H9 (cell line): ENCODE results near the gene GARNL3. TPM values are rescaled to one million over a fixed set of nuclear protein-coding genes. Genes with fewer than 3 reads are reported as not detected.

Experiments used
- DNase-seq: peaks from one replicate; pipeline ENCODE4 v3.0.0-alpha.2; 2017
- H2AFZ ChIP-seq: one replicate; pipeline ENCODE4 v1.6.1; 2013; ENCODE audit warnings: mild to moderate bottlenecking, low read length, control low read depth, moderate library complexity
- H2AK5ac ChIP-seq: 2 replicates; pipeline ENCODE4 v1.6.1; 2013; ENCODE audit warnings: low read length, control low read depth, mixed read lengths; ENCODE audit not compliant: insufficient read length
- H2BK120ac ChIP-seq: one replicate; pipeline ENCODE4 v1.6.1; 2013; ENCODE audit warnings: low read depth, mild to moderate bottlenecking, low read length, control low read depth, inconsistent platforms; ENCODE audit not compliant: poor library complexity, severe bottlenecking
- H2BK12ac ChIP-seq: 2 replicates; pipeline ENCODE4 v1.6.1; 2013; ENCODE audit warnings: low read length, control low read depth, mixed read lengths, low read depth; ENCODE audit not compliant: insufficient read length
- H2BK15ac ChIP-seq: 2 replicates; pipeline ENCODE4 v1.6.1; 2013; ENCODE audit warnings: low read depth, low read length, control low read depth
- H2BK20ac ChIP-seq: one replicate; pipeline ENCODE4 v1.6.1; 2013; ENCODE audit warnings: low read depth, mild to moderate bottlenecking, low read length, control low read depth, inconsistent platforms; ENCODE audit not compliant: poor library complexity, severe bottlenecking
- H2BK5ac ChIP-seq: 2 replicates; pipeline ENCODE4 v1.6.1; 2013; ENCODE audit warnings: low read length, control low read depth, mixed read lengths; ENCODE audit not compliant: insufficient read length
- H3K14ac ChIP-seq: 2 replicates; pipeline ENCODE4 v1.6.1; 2013; ENCODE audit warnings: low read length, control low read depth; ENCODE audit not compliant: insufficient read depth
- H3K18ac ChIP-seq: 2 replicates; pipeline ENCODE4 v1.6.1; 2013; ENCODE audit warnings: low read depth, mild to moderate bottlenecking, mixed read lengths, low read length, control low read depth; ENCODE audit not compliant: insufficient read length
- H3K23ac ChIP-seq: 2 replicates; pipeline ENCODE4 v1.6.1; 2013; ENCODE audit warnings: low read length, control low read depth, mixed read lengths, low read depth; ENCODE audit not compliant: insufficient read length
- H3K23me2 ChIP-seq: 2 replicates; pipeline ENCODE4 v1.6.1; 2013; ENCODE audit warnings: low read depth, mild to moderate bottlenecking, mixed read lengths, low read length, control low read depth; ENCODE audit not compliant: insufficient read length, poor library complexity, severe bottlenecking
- H3K27ac ChIP-seq: 2 replicates; pipeline ENCODE4 v1.5.1; 2013; ENCODE audit warnings: low read length, control low read depth, mixed read lengths, low read depth; ENCODE audit not compliant: insufficient read length
- H3K27me3 ChIP-seq: 2 replicates; pipeline ENCODE4 v1.6.1; 2013; ENCODE audit warnings: low read length, control low read depth, inconsistent platforms; ENCODE audit not compliant: insufficient read depth
- H3K4ac ChIP-seq: 2 replicates; pipeline ENCODE4 v1.6.1; 2013; ENCODE audit warnings: low read depth, mild to moderate bottlenecking, control low read depth, inconsistent platforms, low read length, moderate library complexity
- H3K4me1 ChIP-seq: 2 replicates; pipeline ENCODE4 v1.6.1; 2013; ENCODE audit warnings: low read length, control low read depth, inconsistent platforms; ENCODE audit not compliant: insufficient read depth
- H3K4me2 ChIP-seq: 2 replicates; pipeline ENCODE4 v1.6.1; 2013; ENCODE audit warnings: low read length, control low read depth, mixed read lengths; ENCODE audit not compliant: insufficient read length, insufficient read depth
- H3K56ac ChIP-seq: 2 replicates; pipeline ENCODE4 v1.6.1; 2013; ENCODE audit warnings: low read depth, mild to moderate bottlenecking, mixed read lengths, low read length, control low read depth; ENCODE audit not compliant: insufficient read length
- H3K79me1 ChIP-seq: 2 replicates; pipeline ENCODE4 v1.6.1; 2013; ENCODE audit warnings: low read depth, mild to moderate bottlenecking, moderate library complexity, low read length, control low read depth, inconsistent platforms; ENCODE audit not compliant: insufficient read depth, poor library complexity, severe bottlenecking
- H3K79me2 ChIP-seq: 2 replicates; pipeline ENCODE4 v1.6.1; 2013; ENCODE audit warnings: low read length, control low read depth, inconsistent platforms; ENCODE audit not compliant: insufficient read depth
- H3K9ac ChIP-seq: 2 replicates; pipeline ENCODE4 v1.6.1; 2013; ENCODE audit warnings: low read length, control low read depth, mixed read lengths; ENCODE audit not compliant: insufficient read length; ENCODE audit errors: extremely low read depth
- H3K9me3 ChIP-seq: one replicate; pipeline ENCODE4 v1.6.1; 2013; ENCODE audit warnings: low read depth, low read length, inconsistent platforms; ENCODE audit not compliant: control insufficient read depth
- H3T11ph ChIP-seq: one replicate; pipeline ENCODE4 v1.6.1; 2013; ENCODE audit warnings: mild to moderate bottlenecking, low read length, control low read depth, inconsistent platforms
- H4K20me1 ChIP-seq: one replicate; pipeline ENCODE4 v1.6.1; 2013; ENCODE audit not compliant: control insufficient read depth, insufficient read length, insufficient read depth
- H4K5ac ChIP-seq: 2 replicates; pipeline ENCODE4 v1.6.1; 2013; ENCODE audit warnings: low read depth, mild to moderate bottlenecking, mixed read lengths, low read length, control low read depth; ENCODE audit not compliant: insufficient read length
- H4K8ac ChIP-seq: replicated peaks from 2 replicates; pipeline ENCODE4 v1.6.1; 2013; ENCODE audit warnings: low read length, control low read depth, mixed read lengths, low read depth; ENCODE audit not compliant: insufficient read length
- H4K91ac ChIP-seq: 2 replicates; pipeline ENCODE4 v1.6.1; 2013; ENCODE audit warnings: low read depth, mild to moderate bottlenecking, moderate library complexity, mixed read lengths, low read length, control low read depth; ENCODE audit not compliant: insufficient read length
- H3K27ac Mint-ChIP-seq, 3 experiments: 2 replicates in 2 of 3; 3 replicates in 1 of 3; pipeline ENCODE4 v1.8.0; 2020 to 2021; ENCODE audit warnings: mixed read lengths in 3 of 3, mild to moderate bottlenecking in 1 of 3, moderate library complexity in 1 of 3
- H3K27me3 Mint-ChIP-seq: 2 replicates; pipeline ENCODE4 v1.8.0; 2021; ENCODE audit warnings: low read depth, mild to moderate bottlenecking, moderate library complexity, mixed read lengths
- H3K36me3 Mint-ChIP-seq, 3 experiments: 2 replicates in 2 of 3; 3 replicates in 1 of 3; pipeline ENCODE4 v1.8.0; 2020 to 2021; ENCODE audit warnings: low read depth in 3 of 3, mixed read lengths in 3 of 3; ENCODE audit not compliant: insufficient read depth in 1 of 3
- H3K4me1 Mint-ChIP-seq, 2 experiments: 2 replicates each; pipeline ENCODE4 v1.8.0; 2020; ENCODE audit warnings: mixed read lengths in 2 of 2
- H3K4me3 Mint-ChIP-seq, 2 experiments: 2 replicates in 1 of 2; 3 replicates in 1 of 2; pipeline ENCODE4 v1.8.0; 2020 to 2021; ENCODE audit warnings: mild to moderate bottlenecking in 2 of 2, mixed read lengths in 2 of 2, moderate library complexity in 1 of 2
- H3K9me3 Mint-ChIP-seq, 2 experiments: 2 replicates in 1 of 2; 3 replicates in 1 of 2; pipeline ENCODE4 v1.8.0; 2020; ENCODE audit warnings: mild to moderate bottlenecking in 2 of 2, mixed read lengths in 2 of 2, moderate library complexity in 1 of 2
- WGBS: extraction: QIAGEN DNeasy Blood & Tissue Kit; methylation state at CpG from one replicate; pipeline ENCODE4 v1.1.7; 2013; ENCODE audit warnings: missing lambda C conversion rate, low lambda C conversion rate, mixed read lengths; ENCODE audit not compliant: insufficient read length; ENCODE audit errors: extremely low coverage; 5-methylcytosine and 5-hydroxymethylcytosine counted together
- total RNA-seq: library from RNA; stranded (reverse); gene quantifications from 2 replicates; pipeline ENCODE4 v1.2.1, GENCODE V29; 2021
- TF ChIP-seq, protein P1 (sequence below): fragments of 200-600 bp; sonication (generic); conservative IDR thresholded peaks from 3 replicates; pipeline ENCODE4 v1.8.0; 2021; ENCODE audit warnings: antibody characterized with exemption, mild to moderate bottlenecking

The GARNL3 gene
- total RNA-seq, 1 experiment from 2014 or later, result 8.7 TPM

- Histone ChIP-seq H3K27me3 (no peaks in the 10 kb centered on the region), H3K4me2 (no peak overlapping the region), H2BK5ac (no peak overlapping the region), H4K5ac (no peak overlapping the region), H3K4me1 (no peaks in the 10 kb centered on the region), H3K23ac (no peak overlapping the region), H3K79me2 (no peaks in the 10 kb centered on the region), H2BK120ac (no peak overlapping the region), H2AK5ac (no peak overlapping the region), H4K91ac (no peak overlapping the region), H3K9me3 (no peaks in the 10 kb centered on the region), H4K8ac (no peak overlapping the region), H2BK15ac (no peak overlapping the region), H2AFZ (no peak overlapping the region), H3K9ac (no peak overlapping the region), H3T11ph (no peak overlapping the region), H2BK12ac (no peak overlapping the region), H3K18ac (no peak overlapping the region), H4K20me1 (no peaks in the 10 kb centered on the region), H3K27ac (no peak overlapping the region), H3K4ac (no peak overlapping the region), H3K79me1 (no peaks in the 10 kb centered on the region), H2BK20ac (no peak overlapping the region), H3K23me2 (no peaks in the 10 kb centered on the region), H3K56ac (no peak overlapping the region), H3K14ac (no peak overlapping the region)
- Mint-ChIP-seq H3K36me3 (peaks cover 0 to 4% (median 0%) of the 10 kb centered on the region in 3 experiments; a peak in 3 of 7 replicates), H3K27ac (no peak overlapping the region), H3K27me3 (peaks cover 1% of the 10 kb centered on the region; the same call in 1 of the 2 replicates), H3K4me1 (peaks cover 15 to 18% of the 10 kb centered on the region in 2 experiments), H3K4me3 (no peak overlapping the region), H3K9me3 (no peaks in the 10 kb centered on the region)
- DNase-seq, result no peak
- TF ChIP-seq, protein P1, sequence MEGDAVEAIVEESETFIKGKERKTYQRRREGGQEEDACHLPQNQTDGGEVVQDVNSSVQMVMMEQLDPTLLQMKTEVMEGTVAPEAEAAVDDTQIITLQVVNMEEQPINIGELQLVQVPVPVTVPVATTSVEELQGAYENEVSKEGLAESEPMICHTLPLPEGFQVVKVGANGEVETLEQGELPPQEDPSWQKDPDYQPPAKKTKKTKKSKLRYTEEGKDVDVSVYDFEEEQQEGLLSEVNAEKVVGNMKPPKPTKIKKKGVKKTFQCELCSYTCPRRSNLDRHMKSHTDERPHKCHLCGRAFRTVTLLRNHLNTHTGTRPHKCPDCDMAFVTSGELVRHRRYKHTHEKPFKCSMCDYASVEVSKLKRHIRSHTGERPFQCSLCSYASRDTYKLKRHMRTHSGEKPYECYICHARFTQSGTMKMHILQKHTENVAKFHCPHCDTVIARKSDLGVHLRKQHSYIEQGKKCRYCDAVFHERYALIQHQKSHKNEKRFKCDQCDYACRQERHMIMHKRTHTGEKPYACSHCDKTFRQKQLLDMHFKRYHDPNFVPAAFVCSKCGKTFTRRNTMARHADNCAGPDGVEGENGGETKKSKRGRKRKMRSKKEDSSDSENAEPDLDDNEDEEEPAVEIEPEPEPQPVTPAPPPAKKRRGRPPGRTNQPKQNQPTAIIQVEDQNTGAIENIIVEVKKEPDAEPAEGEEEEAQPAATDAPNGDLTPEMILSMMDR, result no peak
- no CpG with 5 or more reads among the region's 10 CpGs for WGBS
These were observed 100.9 kb downstream of the GARNL3 start for GRCh38 chr9:127365461-127365860.
